Peyer's patch (tissue), 4 donors: ENCODE measurements around the gene TNNC1. TPM values are rescaled to one million over a fixed set of nuclear protein-coding genes. Genes with fewer than 3 reads are reported as not detected.

Source experiments
- DNase-seq, 3 donors: peaks; one replicate each; pipeline ENCODE4 v3.0.0-alpha.2; 2017 to 2019
- H3K27ac ChIP-seq, 4 donors: fragments of 200-600 bp; sonication (generic); one replicate each; pipeline ENCODE4 v1.5.1; 2016 to 2019
- H3K27me3 ChIP-seq, 2 donors: fragments of 200-600 bp; sonication (generic); one replicate each; pipeline ENCODE4 v1.5.1; 2019
- H3K36me3 ChIP-seq, 3 donors: fragments of 200-600 bp; sonication (generic); one replicate each; pipeline ENCODE4 v1.5.1; 2016 to 2019
- H3K4me1 ChIP-seq, 4 donors: fragments of 200-600 bp; sonication (generic); one replicate each; pipeline ENCODE4 v1.5.1; 2016 to 2019
- H3K4me3 ChIP-seq, 4 donors: fragments of 200-600 bp; sonication (generic); 1 replicate in 3 of 4; 2 replicates in 1 of 4; pipeline ENCODE4 v1.5.1; 2016 to 2019; ENCODE audit warnings: mild to moderate bottlenecking in 1 of 4
- H3K9me3 ChIP-seq, 4 donors: fragments of 200-600 bp; sonication (generic); one replicate each; pipeline ENCODE4 v1.5.1; 2016 to 2019; ENCODE audit warnings: mild to moderate bottlenecking in 1 of 4
- CTCF ChIP-seq, 6 experiments: fragments of 450-650 bp in 4 of 6; fragments of 200-600 bp in 2 of 6; sonication (generic) in 1 of 6; IDR thresholded peaks; one replicate each; pipeline ENCODE4 v1.5.1; 2017 to 2019; ENCODE audit warnings: antibody characterized with exemption in 6 of 6, mild to moderate bottlenecking in 3 of 6, moderate library complexity in 1 of 6
- POLR2A ChIP-seq, 2 donors: fragments of 450-650 bp; IDR thresholded peaks; one replicate each; pipeline ENCODE4 v1.5.1; 2017; ENCODE audit warnings: antibody characterized with exemption in 2 of 2, mild to moderate bottlenecking in 2 of 2, moderate library complexity in 2 of 2
- total RNA-seq, 4 donors: library from RNA; depleted of rRNA; stranded (reverse); fragments of >200 nt; gene quantifications; one replicate each; pipeline ENCODE4 v1.1.0, GENCODE V29; 2016

The TNNC1 gene
- total RNA-seq, 4 donors from 2014 or later: not detected

GRCh38 chr3:52435246-52436101, 18.4 kb downstream of the TNNC1 start:
- Histone ChIP-seq H3K9me3 (no peaks in the 10 kb centered on the region), H3K27ac (no peak overlapping the region)
- no peak for DNase-seq

DNA sequence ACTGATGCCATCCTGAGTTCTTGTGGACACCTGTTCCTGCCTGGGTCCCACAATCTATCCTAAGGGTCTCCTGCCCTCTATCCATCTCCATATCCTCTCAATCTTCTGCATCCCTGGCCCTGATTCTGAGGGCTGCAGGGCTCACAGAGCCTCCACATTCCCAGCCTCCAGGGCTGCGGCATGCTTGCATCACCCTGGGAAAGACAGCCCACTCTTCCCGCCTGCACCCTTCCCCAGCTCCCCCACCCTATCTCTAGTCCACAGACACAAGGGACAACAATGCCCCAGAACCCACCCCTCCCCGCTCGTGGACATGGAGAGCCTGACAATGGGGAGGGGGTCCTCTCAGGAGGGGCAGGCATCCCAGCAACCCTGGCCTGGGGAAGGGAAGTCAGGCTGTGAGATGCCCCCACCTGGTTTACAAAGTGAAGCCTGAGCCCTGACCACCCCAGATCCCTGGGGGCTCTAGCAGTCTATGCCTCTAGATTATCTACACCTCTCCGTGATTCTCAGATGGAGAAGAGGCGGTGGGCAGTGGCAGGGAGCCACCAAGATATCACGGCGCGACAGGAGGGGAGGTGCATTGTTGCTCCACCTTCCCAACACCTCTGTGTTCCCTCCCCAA, 19.2 kb downstream of the TNNC1 start:
- peak overlapping the region in 1 of 4 donors; percentile 35 for H3K27ac ChIP-seq
- DNase-seq: peak in 1 of 3 donors; percentile 9
- H3K4me1 ChIP-seq: peaks cover 0 to 26% (median 0%) of the 10 kb centered on the region in 4 donors
- no peak for TF ChIP-seq CTCF (IDR thresholded peaks at IDR 0.05)
- TF ChIP-seq POLR2A (IDR thresholded peaks at IDR 0.05): no peak
- no peak overlapping the region for H3K4me3 ChIP-seq
- H3K36me3 ChIP-seq: no peaks in the 10 kb centered on the region
- no peaks in the 10 kb centered on the region for H3K9me3 ChIP-seq
- H3K27me3 ChIP-seq: no peaks in the 10 kb centered on the region

More at GRCh38 chr3:52435246-52436101, 18.4 kb downstream of the TNNC1 start:
- H3K4me1 ChIP-seq: peaks cover 0 to 26% (median 0%) of the 10 kb centered on the region in 4 donors
- no peak for TF ChIP-seq POLR2A (IDR thresholded peaks at IDR 0.05)
- no peak for TF ChIP-seq CTCF (IDR thresholded peaks at IDR 0.05)
- no peak overlapping the region for H3K4me3 ChIP-seq
- no peaks in the 10 kb centered on the region for H3K36me3 ChIP-seq
- no peaks in the 10 kb centered on the region for H3K27me3 ChIP-seq

DNA sequence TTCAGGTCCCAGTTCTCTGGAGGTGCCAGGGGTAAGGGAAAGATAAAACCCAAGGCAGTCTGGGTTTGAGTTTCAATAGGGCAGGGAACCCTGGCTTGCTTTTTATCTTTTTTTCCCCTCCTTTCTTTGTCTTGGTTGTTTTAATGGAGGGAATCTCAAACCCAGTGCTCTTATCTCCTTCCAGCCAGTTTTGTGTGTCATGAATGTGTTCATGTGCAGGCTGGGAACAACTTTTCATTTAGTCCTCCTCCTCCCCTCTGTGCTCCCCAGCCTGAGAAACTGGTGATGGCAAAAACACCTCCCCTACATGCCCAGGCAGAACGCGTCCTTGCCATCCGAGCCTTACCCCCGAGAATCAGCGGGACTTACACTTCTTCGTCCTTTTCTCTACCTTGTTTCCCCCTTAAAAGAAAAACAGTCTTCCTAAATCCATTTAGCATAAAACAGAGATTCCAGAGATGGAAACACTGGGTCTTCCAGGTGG, 19.8 kb downstream of the TNNC1 start:
- TF ChIP-seq POLR2A (IDR thresholded peaks at IDR 0.05) (no peak), CTCF (IDR thresholded peaks at IDR 0.05) (no peak)
- H3K27ac ChIP-seq: peak overlapping the region in 2 of 4 donors; percentile 36 to 38
- H3K4me1 ChIP-seq: peaks cover 0 to 26% (median 0%) of the 10 kb centered on the region in 4 donors
- no peaks in the 10 kb centered on the region for H3K27me3 ChIP-seq
- no peak overlapping the region for H3K4me3 ChIP-seq
- no peaks in the 10 kb centered on the region for H3K36me3 ChIP-seq
- no peak for DNase-seq
- H3K9me3 ChIP-seq: no peaks in the 10 kb centered on the region

DNA sequence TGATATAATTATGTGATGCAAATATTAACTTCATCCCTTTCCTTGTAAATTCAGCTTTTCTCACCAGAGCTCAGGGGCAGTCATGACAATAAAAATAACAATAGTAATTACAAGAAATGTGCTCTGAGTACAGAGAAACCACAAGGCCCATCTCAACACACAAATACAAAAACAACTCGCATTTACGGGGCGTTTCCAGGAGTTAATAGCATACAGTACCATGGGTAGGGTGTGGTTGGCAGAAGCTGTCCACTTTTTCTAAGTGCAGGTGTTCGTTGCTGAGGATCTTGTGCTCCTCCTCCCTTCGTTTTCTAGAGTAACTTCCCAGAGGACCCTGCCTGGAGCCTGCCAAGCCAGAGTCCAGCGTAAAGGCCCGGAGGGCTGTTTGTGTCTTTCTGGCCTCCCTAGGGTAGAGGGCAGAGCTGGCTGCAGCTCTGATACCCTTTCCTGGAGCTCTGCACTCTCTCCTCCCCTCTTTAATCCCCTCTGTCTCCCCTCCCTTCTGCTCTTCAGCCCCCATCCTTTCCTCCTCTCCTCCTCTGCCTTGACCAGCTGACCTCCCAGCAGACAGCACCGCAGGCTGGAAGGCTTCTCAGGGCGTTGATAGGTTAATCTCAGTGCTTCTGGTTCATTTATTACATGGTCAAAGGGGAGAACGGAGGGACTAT, 20.4 kb downstream of the TNNC1 start:
- H3K4me1 ChIP-seq: peaks cover 0 to 30% (median 0%) of the 10 kb centered on the region in 4 donors
- peak in 1 of 3 donors; percentile 55 for DNase-seq
- H3K27me3 ChIP-seq: no peaks in the 10 kb centered on the region
- H3K36me3 ChIP-seq: no peaks in the 10 kb centered on the region
- H3K9me3 ChIP-seq: no peaks in the 10 kb centered on the region
- TF ChIP-seq CTCF (IDR thresholded peaks at IDR 0.05): no peak
- TF ChIP-seq POLR2A (IDR thresholded peaks at IDR 0.05): no peak
- H3K4me3 ChIP-seq: no peak overlapping the region
- peak overlapping the region in 2 of 4 donors; percentile 36 to 38 for H3K27ac ChIP-seq

DNA sequence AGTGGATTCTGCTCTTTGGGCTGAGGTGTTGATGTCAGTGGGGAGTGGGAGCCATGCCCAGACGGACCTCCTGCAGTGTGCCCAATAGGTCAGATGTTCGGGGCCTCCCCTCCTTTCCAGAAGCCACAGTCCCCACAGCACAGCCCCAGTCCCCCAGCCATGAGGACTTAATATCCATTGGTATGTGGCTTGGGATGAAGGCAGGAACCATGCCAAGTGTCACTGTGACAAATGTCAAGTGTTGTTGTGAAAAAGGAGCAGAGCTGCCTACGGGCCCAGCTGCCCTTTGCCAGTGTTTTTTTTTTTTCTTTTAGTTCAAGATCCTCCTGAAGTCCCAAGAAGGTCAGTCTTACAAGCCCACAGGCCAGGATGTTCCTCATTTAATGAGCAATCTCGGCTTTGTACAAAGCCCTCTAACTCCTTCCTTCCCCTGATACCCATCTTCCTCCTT, 21.1 kb downstream of the TNNC1 start:
- no peak overlapping the region for H3K27ac ChIP-seq
- no peaks in the 10 kb centered on the region for H3K36me3 ChIP-seq
- peaks cover 0 to 24% (median 0%) of the 10 kb centered on the region in 4 donors for H3K4me1 ChIP-seq
- H3K9me3 ChIP-seq: no peaks in the 10 kb centered on the region
- no peak for TF ChIP-seq POLR2A (IDR thresholded peaks at IDR 0.05)
- no peak for TF ChIP-seq CTCF (IDR thresholded peaks at IDR 0.05)
- no peak for DNase-seq
- no peak overlapping the region for H3K4me3 ChIP-seq
- no peaks in the 10 kb centered on the region for H3K27me3 ChIP-seq
